Right ventricle myocardium superior (tissue), 1 donor: Measurements from ENCODE around the gene EPB41L5. TPM values are rescaled to one million over a fixed set of nuclear protein-coding genes. Genes with fewer than 3 reads are reported as not detected.

Experiments used
- total RNA-seq: library from RNA; stranded (reverse); fragmentation: NEBNext Ultra II Directional; extraction: Animal tissue kit (Norgen Biotek cat#: 25700); gene quantifications from one replicate; pipeline ENCODE4 v1.2.1, GENCODE V29; 2021
- donor health status: DM: no; HTN: yes; CAD: no; lungs with severe emphysema.

Gene EPB41L5
- total RNA-seq, 1 donor from 2014 or later, result 8.1 TPM

Other genes starting within 250 kb of the EPB41L5 start
- 21.1 TPM for gene TMEM185B, start 210.3 kb downstream of the EPB41L5 start, total RNA-seq
- 48.8 TPM for gene RALB, start 239.8 kb downstream of the EPB41L5 start, total RNA-seq